Smooth muscle cell (in vitro differentiated cells): Measurements from ENCODE around the gene MUC15. TPM values are rescaled to one million over a fixed set of nuclear protein-coding genes. Genes with fewer than 3 reads are reported as not detected.

Source experiments
- DNase-seq: peaks from one replicate; lab custom pipeline; 2025; ENCODE audit not compliant: unreplicated experiment; lab: John Stamatoyannopoulos, UW
- H2AFZ ChIP-seq: fragments of 200-600 bp; sonication (generic); 2 replicates; pipeline ENCODE4 v1.6.0; 2016; ENCODE audit warnings: antibody characterized with exemption, low read depth, mild to moderate bottlenecking
- H3F3A ChIP-seq: fragments of 200-600 bp; sonication (generic); 2 replicates; pipeline ENCODE4 v1.6.0; 2017; ENCODE audit warnings: antibody characterized with exemption, low read depth
- H3K27ac ChIP-seq: fragments of 200-600 bp; sonication (generic); 2 replicates; pipeline ENCODE4 v1.5.1; 2016; ENCODE audit warnings: low read depth, mild to moderate bottlenecking
- H3K27me3 ChIP-seq: fragments of 200-600 bp; sonication (generic); 2 replicates; pipeline ENCODE4 v1.6.1; 2016; ENCODE audit warnings: low read depth, mild to moderate bottlenecking
- H3K36me3 ChIP-seq: fragments of 200-600 bp; sonication (generic); 2 replicates; pipeline ENCODE4 v1.5.1; 2016; ENCODE audit warnings: low read depth
- H3K4me1 ChIP-seq: fragments of 200-600 bp; sonication (generic); 2 replicates; pipeline ENCODE4 v1.5.1; 2016; ENCODE audit warnings: low read depth
- H3K4me2 ChIP-seq: fragments of 200-600 bp; sonication (generic); 2 replicates; pipeline ENCODE4 v1.6.0; 2016; ENCODE audit warnings: mild to moderate bottlenecking
- H3K4me3 ChIP-seq: fragments of 200-600 bp; sonication (generic); 2 replicates; pipeline ENCODE4 v1.5.1; 2016; ENCODE audit warnings: mild to moderate bottlenecking
- H3K79me2 ChIP-seq: fragments of 200-600 bp; sonication (generic); 2 replicates; pipeline ENCODE4 v1.6.0; 2016; ENCODE audit warnings: low read depth, mild to moderate bottlenecking
- H3K9ac ChIP-seq: fragments of 200-600 bp; sonication (generic); 2 replicates; pipeline ENCODE4 v1.6.0; 2016; ENCODE audit warnings: low read depth
- H3K9me3 ChIP-seq: fragments of 200-600 bp; sonication (generic); replicated peaks from 2 replicates; pipeline ENCODE4 v1.5.1; 2016; ENCODE audit warnings: low read depth
- H4K20me1 ChIP-seq: fragments of 200-600 bp; sonication (generic); 2 replicates; pipeline ENCODE4 v1.6.0; 2016; ENCODE audit warnings: low read depth
- WGBS: methylation state at CpG from one replicate; pipeline ENCODE4 v1.1.7; 2016; ENCODE audit warnings: low lambda C conversion rate; 5-methylcytosine and 5-hydroxymethylcytosine counted together
- polyA plus RNA-seq: library from polyadenylated mRNA; unstranded; fragments of >200 nt; fragmentation: Nextera tagmentation; extraction: Ambion mirVana; gene quantifications from 2 replicates; pipeline ENCODE4 v1.2.1, GENCODE V29; 2016
- total RNA-seq: library from RNA; depleted of rRNA; stranded (reverse); fragments of >200 nt; gene quantifications from 2 replicates; pipeline ENCODE4 v1.2.3, GENCODE V29; 2014
- TF ChIP-seq, protein P1 (sequence below): fragments of 200-600 bp; sonication (generic); IDR thresholded peaks from 2 replicates; pipeline ENCODE4 v1.5.1; 2017; ENCODE audit warnings: borderline replicate concordance, mild to moderate bottlenecking, antibody characterized with exemption; ENCODE audit not compliant: insufficient read depth, poor library complexity, severe bottlenecking

The MUC15 gene
- total and polyA plus RNA-seq, 2 experiments from 2014 or later, result 0.26 to 3.2 TPM

DNA sequence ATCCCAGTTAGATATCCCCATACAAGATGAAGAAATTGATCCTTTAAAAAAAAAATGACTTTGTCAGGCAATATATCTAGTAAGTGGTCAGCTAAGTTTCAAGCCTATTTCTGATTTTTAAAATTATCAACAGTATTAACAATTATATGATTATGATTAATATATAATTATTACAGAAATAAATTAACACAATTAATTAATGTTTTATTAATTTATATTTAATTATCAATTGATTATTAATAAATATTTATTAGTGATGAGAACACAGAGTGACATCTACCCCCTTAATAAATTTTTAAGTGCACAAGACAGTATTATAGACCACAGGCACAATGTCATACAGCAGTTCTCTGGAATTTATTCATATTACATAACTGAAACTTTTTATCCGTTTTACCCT lies 22.0 kb downstream of the MUC15 start:
- Histone ChIP-seq H3K4me1 (no peaks in the 10 kb centered on the region), H3K9me3 (no peaks in the 10 kb centered on the region), H3K27ac (no peak overlapping the region), H4K20me1 (no peaks in the 10 kb centered on the region), H3K9ac (no peak overlapping the region), H3K36me3 (no peaks in the 10 kb centered on the region), H3K4me2 (no peak overlapping the region), H2AFZ (no peak overlapping the region), H3K4me3 (no peak overlapping the region), H3F3A (no peaks in the 10 kb centered on the region), H3K79me2 (no peaks in the 10 kb centered on the region), H3K27me3 (peaks cover 4% of the 10 kb centered on the region)
- TF ChIP-seq, protein P1, sequence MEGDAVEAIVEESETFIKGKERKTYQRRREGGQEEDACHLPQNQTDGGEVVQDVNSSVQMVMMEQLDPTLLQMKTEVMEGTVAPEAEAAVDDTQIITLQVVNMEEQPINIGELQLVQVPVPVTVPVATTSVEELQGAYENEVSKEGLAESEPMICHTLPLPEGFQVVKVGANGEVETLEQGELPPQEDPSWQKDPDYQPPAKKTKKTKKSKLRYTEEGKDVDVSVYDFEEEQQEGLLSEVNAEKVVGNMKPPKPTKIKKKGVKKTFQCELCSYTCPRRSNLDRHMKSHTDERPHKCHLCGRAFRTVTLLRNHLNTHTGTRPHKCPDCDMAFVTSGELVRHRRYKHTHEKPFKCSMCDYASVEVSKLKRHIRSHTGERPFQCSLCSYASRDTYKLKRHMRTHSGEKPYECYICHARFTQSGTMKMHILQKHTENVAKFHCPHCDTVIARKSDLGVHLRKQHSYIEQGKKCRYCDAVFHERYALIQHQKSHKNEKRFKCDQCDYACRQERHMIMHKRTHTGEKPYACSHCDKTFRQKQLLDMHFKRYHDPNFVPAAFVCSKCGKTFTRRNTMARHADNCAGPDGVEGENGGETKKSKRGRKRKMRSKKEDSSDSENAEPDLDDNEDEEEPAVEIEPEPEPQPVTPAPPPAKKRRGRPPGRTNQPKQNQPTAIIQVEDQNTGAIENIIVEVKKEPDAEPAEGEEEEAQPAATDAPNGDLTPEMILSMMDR, result no peak
- WGBS, result 84% methylated on average over 1 of the region's 1 CpG
- no peak for DNase-seq

GRCh38 chr11:26549176-26549575 lies 22.9 kb downstream of the MUC15 start:
- Histone ChIP-seq H3K79me2 (no peaks in the 10 kb centered on the region), H3K27ac (no peak overlapping the region), H3K4me3 (no peak overlapping the region), H4K20me1 (no peaks in the 10 kb centered on the region), H3F3A (no peaks in the 10 kb centered on the region), H3K4me1 (no peaks in the 10 kb centered on the region), H2AFZ (no peak overlapping the region), H3K27me3 (peaks cover 4% of the 10 kb centered on the region), H3K9ac (no peak overlapping the region), H3K36me3 (no peaks in the 10 kb centered on the region), H3K9me3 (no peaks in the 10 kb centered on the region), H3K4me2 (no peak overlapping the region)
- DNase-seq, result no peak
- WGBS, result 48% methylated on average over 2 of the region's 2 CpGs
- TF ChIP-seq, protein P1, result no peak

DNA sequence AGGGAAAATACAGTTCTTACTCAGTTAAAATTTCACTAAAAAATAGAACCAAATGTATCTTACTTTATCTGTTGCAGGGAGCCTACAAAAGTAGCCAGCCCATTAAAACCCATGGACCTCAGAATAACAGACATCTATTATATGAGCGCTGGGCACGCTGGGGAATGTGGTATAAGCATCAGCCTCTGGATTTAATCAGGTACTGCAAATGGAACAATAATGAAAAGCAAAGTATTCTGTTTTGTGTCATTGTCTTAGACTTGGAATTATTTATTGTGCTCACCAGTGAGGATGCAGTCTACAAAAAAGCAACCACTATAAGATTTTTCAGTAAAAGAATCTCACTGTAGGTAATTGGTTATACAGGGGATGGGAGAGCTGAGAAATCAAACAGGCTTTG lies 30.2 kb downstream of the MUC15 start:
- TF ChIP-seq, protein P1, result no peak
- Histone ChIP-seq H3K9me3 (no peaks in the 10 kb centered on the region), H3K27me3 (peaks cover 4% of the 10 kb centered on the region), H2AFZ (no peak overlapping the region), H3K27ac (no peak overlapping the region), H3F3A (no peaks in the 10 kb centered on the region), H3K4me3 (no peak overlapping the region), H3K4me1 (no peaks in the 10 kb centered on the region), H3K4me2 (no peak overlapping the region), H3K9ac (no peak overlapping the region), H3K36me3 (no peaks in the 10 kb centered on the region), H3K79me2 (no peaks in the 10 kb centered on the region), H4K20me1 (no peaks in the 10 kb centered on the region)
- no peak for DNase-seq
- WGBS, result 87% methylated on average over 2 of the region's 2 CpGs

DNA sequence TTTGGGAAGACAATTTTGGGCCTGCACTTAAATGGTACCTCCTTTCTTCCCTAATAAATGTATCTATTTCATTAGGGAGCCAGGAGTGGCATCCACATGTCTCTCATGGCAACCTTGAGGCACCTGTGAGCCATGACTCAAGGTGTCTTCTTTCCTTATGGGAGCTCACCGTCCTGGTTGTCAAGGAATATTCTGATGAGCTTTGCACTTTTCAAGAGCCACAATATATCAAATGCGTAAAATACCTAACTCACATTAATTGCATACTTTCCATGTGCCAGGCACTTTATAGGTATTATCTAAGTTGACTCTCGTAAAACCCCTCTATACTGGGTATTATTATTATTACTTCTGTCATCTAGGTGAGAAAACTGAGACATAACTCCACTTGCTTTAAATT lies 32.5 kb downstream of the MUC15 start:
- Histone ChIP-seq H3K4me1 (no peaks in the 10 kb centered on the region), H3F3A (no peaks in the 10 kb centered on the region), H3K9me3 (no peaks in the 10 kb centered on the region), H2AFZ (no peak overlapping the region), H3K4me2 (no peak overlapping the region), H3K36me3 (no peaks in the 10 kb centered on the region), H3K27ac (no peak overlapping the region), H3K27me3 (no peaks in the 10 kb centered on the region), H3K4me3 (no peak overlapping the region), H4K20me1 (no peaks in the 10 kb centered on the region), H3K79me2 (no peaks in the 10 kb centered on the region), H3K9ac (no peak overlapping the region)
- WGBS, result 93% methylated on average over 3 of the region's 3 CpGs
- TF ChIP-seq, protein P1, result no peak
- DNase-seq, result no peak
